ENCODE data around the gene STAT5A. TPM values are rescaled to one million over a fixed set of nuclear protein-coding genes. Genes with fewer than 3 reads are reported as not detected.

Gene STAT5A
- total and polyA plus RNA-seq, 12 donors = 12.0 to 169 (median 81.2) TPM

DNA sequence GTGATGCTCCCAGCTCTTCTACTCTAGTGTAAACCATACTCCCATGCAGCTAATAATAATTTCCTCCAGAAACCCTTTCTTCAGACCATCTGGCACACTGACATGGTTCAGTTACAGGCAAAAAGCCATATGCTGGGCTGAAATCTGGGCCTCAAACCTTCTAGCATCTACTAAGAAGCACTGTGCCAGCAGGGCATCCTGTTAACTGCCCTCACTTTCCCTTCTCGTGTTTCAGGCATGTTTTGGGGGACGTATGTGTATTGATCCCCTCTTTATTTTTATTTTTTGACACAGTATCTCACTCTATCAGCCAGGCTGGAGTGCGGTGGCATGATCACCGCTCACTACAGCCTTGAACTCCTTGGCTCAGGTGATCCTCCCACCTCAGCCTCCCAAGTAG is 33.3 kb downstream of the STAT5A start:
- no peaks in the 10 kb centered on the region for H3K27me3 ChIP-seq
- H3K4me3 ChIP-seq = no peak overlapping the region
- peaks cover 0 to 98% of the 10 kb centered on the region in 2 donors for H3K36me3 ChIP-seq (replicated peaks in 1 of 2)
- TF ChIP-seq, protein P1, sequence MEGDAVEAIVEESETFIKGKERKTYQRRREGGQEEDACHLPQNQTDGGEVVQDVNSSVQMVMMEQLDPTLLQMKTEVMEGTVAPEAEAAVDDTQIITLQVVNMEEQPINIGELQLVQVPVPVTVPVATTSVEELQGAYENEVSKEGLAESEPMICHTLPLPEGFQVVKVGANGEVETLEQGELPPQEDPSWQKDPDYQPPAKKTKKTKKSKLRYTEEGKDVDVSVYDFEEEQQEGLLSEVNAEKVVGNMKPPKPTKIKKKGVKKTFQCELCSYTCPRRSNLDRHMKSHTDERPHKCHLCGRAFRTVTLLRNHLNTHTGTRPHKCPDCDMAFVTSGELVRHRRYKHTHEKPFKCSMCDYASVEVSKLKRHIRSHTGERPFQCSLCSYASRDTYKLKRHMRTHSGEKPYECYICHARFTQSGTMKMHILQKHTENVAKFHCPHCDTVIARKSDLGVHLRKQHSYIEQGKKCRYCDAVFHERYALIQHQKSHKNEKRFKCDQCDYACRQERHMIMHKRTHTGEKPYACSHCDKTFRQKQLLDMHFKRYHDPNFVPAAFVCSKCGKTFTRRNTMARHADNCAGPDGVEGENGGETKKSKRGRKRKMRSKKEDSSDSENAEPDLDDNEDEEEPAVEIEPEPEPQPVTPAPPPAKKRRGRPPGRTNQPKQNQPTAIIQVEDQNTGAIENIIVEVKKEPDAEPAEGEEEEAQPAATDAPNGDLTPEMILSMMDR (IDR thresholded peaks at IDR 0.05) = no peak
- no peak for TF ChIP-seq POLR2A (IDR thresholded peaks at IDR 0.05)
- H3K4me1 ChIP-seq (replicated peaks in 1 of 2) = peaks cover 0 to 6% of the 10 kb centered on the region in 2 donors
- H3K27ac ChIP-seq = no peak overlapping the region
- WGBS, 4 donors = 81 to 85% (median 83%) methylated on average over 4 of the region's 4 CpGs
- intact Hi-C loops (cut with DNase I) = loop anchor here (5.0 to 10.0 kb wide), 2 partner anchors 81 to 193 kb away; no protein-coding TSS in a partner anchor
- DNase-seq = no peak
- no peaks in the 10 kb centered on the region for H3K9me3 ChIP-seq (replicated peaks in 1 of 3)

DNA sequence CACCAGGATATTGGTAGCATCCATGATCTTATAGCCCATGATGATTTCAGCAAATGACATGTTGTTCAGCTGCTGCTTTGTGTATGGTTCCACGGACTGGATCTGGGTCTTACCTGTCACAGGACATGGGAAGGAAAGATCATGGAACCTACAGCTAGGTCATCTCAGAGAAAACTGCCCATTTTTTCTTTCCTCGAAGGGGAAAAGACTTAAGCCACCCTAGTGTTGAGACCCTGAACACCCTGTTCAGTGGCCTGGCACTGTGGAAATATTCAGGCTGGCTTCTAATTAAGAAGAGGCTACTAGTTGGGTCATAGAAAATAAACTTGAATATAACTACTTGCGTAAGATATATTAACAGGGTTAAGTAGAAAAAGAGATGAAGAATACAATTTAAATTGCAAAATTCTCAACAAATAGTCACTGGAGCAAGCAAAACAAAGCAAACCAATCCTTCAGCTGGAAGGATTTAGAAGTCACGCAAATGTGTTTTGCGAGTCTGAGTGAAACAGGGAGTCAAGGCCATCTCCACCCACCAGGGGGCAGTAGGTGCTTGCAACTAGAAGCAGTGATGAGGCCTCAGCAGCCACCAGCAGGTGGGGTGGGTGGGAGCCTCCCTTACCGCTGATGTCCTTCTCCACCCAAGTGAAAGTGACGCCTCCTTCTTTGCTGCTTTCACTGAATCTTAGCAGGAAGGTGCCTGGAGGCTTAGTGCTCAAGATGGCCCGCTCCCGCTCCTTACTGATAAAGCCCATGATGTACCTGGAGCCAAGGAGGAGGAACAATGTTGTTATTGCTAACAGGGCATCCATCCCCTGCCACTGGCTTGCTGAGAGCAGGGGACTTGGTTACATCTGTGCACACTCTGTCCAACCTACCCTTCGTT is 34.3 kb downstream of the STAT5A start:
- Histone ChIP-seq H3K27me3 (no peaks in the 10 kb centered on the region), H3K36me3 (replicated peaks in 1 of 2) (peaks cover 0 to 98% of the 10 kb centered on the region in 2 donors), H3K27ac (peak overlapping the region in 2 of 5 donors; percentile 28 to 37), H3K4me1 (replicated peaks in 1 of 2) (peaks cover 0 to 6% of the 10 kb centered on the region in 2 donors), H3K4me3 (no peak overlapping the region), H3K9me3 (replicated peaks in 1 of 3) (no peaks in the 10 kb centered on the region)
- 34 to 41% (median 36%) methylated on average over 10 of the region's 10 CpGs for WGBS, 4 donors
- TF ChIP-seq, protein P1 (IDR thresholded peaks at IDR 0.05) = peak; percentile 95 to 100 (median 100)
- no peak for TF ChIP-seq POLR2A (IDR thresholded peaks at IDR 0.05)
- DNase-seq = peak; percentile 91 to 99 (median 97)
- intact Hi-C loops (cut with DNase I) = loop anchor here (2.0 to 10.0 kb wide), 3 partner anchors 80 to 192 kb away; no protein-coding TSS in a partner anchor

DNA sequence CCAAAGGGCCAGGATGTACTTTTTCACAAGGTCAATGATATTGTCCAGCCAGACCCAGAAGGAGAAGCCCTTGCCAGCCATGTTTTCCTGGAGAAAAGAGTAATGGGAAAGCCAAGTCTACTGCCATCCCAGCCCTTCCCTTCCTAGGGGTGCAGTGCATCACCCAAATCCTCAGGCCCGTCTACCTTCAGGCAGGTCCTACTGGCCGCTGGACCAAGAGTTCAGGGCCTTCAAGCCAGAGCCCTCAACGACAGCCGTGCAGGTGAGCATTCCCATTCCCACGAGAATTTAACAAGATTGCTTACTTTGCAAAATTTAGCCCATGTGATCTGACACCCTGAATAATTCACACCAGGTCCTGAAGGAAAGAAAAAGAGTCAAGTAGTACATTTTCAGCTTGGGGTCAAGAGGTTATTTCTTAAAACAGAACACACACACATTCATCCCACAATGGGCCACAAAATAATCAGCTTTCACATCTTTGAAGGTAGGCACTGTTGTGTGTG is 35.0 kb downstream of the STAT5A start:
- WGBS, 4 donors = 81 to 91% (median 89%) methylated on average over 5 of the region's 5 CpGs
- H3K36me3 ChIP-seq (replicated peaks in 1 of 2) = peaks cover 0 to 98% of the 10 kb centered on the region in 2 donors

More for the DNA sequence above, 35.0 kb downstream of the STAT5A start:
- no peak for DNase-seq
- Histone ChIP-seq H3K4me1 (replicated peaks in 1 of 2) (peaks cover 0 to 6% of the 10 kb centered on the region in 2 donors), H3K9me3 (replicated peaks in 1 of 3) (no peaks in the 10 kb centered on the region), H3K4me3 (no peak overlapping the region), H3K27ac (peak overlapping the region in 2 of 5 donors; percentile 28 to 37), H3K27me3 (no peaks in the 10 kb centered on the region)
- TF ChIP-seq, protein P1 (IDR thresholded peaks at IDR 0.05) = no peak
- no peak for TF ChIP-seq POLR2A (IDR thresholded peaks at IDR 0.05)
- intact Hi-C loops (cut with DNase I) = loop anchor here (2.0 to 10.0 kb wide), 3 partner anchors 79 to 191 kb away; no protein-coding TSS in a partner anchor
